H7 (cell line): ENCODE measurements around the gene IRAG1. TPM values are rescaled to one million over a fixed set of nuclear protein-coding genes. Genes with fewer than 3 reads are reported as not detected.

ENCODE experiments used
- DNase-seq: peaks from one replicate; pipeline ENCODE4 v3.0.0; 2012
- H3K27me3 ChIP-seq: 2 replicates; pipeline ENCODE4 v1.6.0; 2011; ENCODE audit warnings: mild to moderate bottlenecking, low read length; ENCODE audit not compliant: control insufficient read depth, insufficient read depth
- H3K36me3 ChIP-seq: replicated peaks from 2 replicates; pipeline ENCODE4 v1.5.1; 2011; ENCODE audit warnings: low read length; ENCODE audit not compliant: control insufficient read depth, insufficient read depth
- H3K4me3 ChIP-seq: 2 replicates; pipeline ENCODE4 v1.5.1; 2011; ENCODE audit warnings: low read depth, mild to moderate bottlenecking, control low read depth, low read length, moderate library complexity; ENCODE audit not compliant: insufficient read depth
- total RNA-seq: library from RNA; depleted of rRNA; stranded (reverse); fragments of >200 nt; shearing (Covaris generic); gene quantifications from 2 replicates; pipeline ENCODE4 v1.2.3, GENCODE V29; 2014

IRAG1 gene
- total RNA-seq, 1 experiment from 2014 or later: 3.0 TPM

DNA sequence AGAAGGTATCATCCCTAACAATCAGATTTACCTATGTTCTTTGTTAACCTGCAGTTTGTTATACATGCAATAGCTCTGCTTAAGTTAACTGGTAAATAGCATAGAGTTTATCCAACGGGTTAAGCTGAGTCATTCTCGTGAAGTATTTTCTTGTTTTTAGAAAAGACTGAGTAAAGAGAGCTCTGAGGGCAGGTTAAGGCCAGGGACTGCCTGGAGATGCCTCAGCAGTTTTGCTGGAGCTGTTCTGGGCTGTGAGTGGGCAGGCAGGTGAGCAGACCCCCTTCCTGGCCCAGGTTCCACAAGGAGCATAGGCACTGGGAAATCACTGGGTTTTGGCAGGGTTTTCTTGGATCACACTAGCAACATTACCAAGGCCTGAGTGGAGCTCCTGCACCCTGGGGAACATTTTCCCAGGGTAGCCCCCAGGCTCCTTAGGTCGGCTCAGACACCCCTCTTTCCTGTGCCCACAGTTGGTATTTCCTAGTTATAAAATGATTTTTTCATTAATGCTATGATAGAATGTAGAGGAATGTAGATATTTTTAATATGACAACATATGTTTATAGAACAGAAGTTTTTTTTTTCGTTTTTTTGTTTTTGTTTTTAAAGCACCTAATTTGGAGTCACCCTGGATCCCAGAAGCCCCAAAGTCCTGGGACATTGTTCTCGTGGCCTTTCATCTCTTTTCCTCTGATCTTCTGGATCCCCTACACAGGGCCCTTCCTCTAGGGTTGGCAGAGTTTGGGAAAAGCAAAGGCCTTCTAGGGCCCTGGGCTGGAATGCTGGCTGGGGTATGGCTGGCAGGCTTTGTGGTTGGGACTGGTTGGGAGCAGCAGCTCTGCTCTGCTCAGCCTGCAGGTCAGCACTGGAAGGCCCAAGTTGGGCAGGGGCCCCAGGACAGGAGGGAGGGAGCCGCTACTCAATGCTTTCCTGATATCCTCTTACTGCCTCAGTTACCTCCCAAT is 26.7 kb downstream of the IRAG1 start:
- no peaks in the 10 kb centered on the region for H3K27me3 ChIP-seq
- DNase-seq: no peak
- no peak overlapping the region for H3K4me3 ChIP-seq
- H3K36me3 ChIP-seq: no peaks in the 10 kb centered on the region

DNA sequence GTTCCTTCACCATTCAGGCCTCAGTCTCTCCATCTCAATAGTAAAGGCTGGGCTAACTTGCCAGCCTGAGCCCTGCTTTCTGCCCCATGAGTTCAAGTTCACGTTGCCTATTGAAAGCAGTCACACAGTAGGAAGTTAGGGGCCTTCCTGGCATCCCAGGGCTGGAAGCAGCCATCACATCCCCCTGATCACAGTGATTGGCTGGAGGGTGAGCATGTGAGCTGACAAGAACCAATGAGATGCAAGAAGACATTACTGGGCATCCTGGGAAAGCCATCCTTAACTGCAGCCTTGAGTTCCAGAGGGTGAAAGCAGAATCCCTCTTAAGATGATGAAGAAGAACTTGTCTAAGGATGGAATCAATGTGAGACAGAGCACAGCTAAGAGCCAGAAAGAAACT is 29.1 kb downstream of the IRAG1 start:
- H3K4me3 ChIP-seq: no peak overlapping the region
- no peak for DNase-seq
- no peaks in the 10 kb centered on the region for H3K27me3 ChIP-seq
- no peaks in the 10 kb centered on the region for H3K36me3 ChIP-seq

DNA sequence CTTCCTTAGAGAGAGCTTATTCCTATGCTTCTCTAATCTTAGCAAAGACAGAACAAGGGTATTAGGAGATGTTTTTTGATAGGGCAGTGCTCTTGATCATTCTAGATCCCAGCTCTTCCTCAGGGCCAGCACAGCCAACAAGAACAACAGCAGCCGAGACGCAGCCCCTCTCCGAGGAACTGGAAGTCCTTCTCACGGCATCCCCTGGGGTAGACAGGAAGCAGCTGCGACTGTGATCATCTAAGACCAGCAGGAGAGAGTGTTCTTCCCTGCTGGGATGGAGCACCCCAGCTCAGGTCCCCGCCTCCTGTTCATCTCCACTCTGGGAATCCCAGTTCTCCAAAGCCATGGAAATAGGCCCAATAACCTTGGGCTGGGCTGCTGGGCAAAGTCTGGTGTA is 29.6 kb downstream of the IRAG1 start:
- Histone ChIP-seq H3K4me3 (no peak overlapping the region), H3K36me3 (no peaks in the 10 kb centered on the region)
- no peak for DNase-seq

GRCh38 chr11:10663365-10663764 is 30.2 kb downstream of the IRAG1 start:
- Histone ChIP-seq H3K36me3 (no peaks in the 10 kb centered on the region), H3K27me3 (no peaks in the 10 kb centered on the region), H3K4me3 (no peak overlapping the region)
- DNase-seq: no peak

More for the DNA sequence above, 29.6 kb downstream of the IRAG1 start:
- no peaks in the 10 kb centered on the region for H3K27me3 ChIP-seq

DNA sequence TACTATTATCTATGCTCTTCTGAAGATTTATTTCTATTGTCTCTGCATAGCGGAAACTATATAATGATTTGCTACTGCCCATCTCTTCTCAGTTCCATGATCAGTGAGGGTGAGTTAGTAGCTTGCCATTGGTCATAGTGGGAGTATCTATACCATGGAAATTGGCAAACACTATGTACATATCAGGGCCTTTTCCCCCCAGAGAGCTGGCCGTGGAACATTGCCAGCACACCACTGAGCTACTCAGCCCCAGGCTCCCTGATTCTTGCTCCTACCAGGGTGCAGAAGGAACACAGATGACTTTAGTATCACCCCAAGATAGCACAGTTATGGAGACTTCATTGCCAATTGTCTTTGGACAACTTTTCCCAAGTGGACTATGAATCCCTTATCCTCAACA is 33.2 kb downstream of the IRAG1 start:
- no peak for DNase-seq
- H3K27me3 ChIP-seq: no peaks in the 10 kb centered on the region
- no peak overlapping the region for H3K4me3 ChIP-seq
- H3K36me3 ChIP-seq: no peaks in the 10 kb centered on the region

GRCh38 chr11:10659339-10660216 is 34.0 kb downstream of the IRAG1 start:
- Histone ChIP-seq H3K4me3 (no peak overlapping the region), H3K36me3 (no peaks in the 10 kb centered on the region), H3K27me3 (no peaks in the 10 kb centered on the region)
- DNase-seq: no peak

GRCh38 chr11:10658621-10659338 is 34.8 kb downstream of the IRAG1 start:
- no peak overlapping the region for H3K4me3 ChIP-seq
- H3K36me3 ChIP-seq: no peaks in the 10 kb centered on the region
- H3K27me3 ChIP-seq: no peaks in the 10 kb centered on the region
- no peak for DNase-seq

DNA sequence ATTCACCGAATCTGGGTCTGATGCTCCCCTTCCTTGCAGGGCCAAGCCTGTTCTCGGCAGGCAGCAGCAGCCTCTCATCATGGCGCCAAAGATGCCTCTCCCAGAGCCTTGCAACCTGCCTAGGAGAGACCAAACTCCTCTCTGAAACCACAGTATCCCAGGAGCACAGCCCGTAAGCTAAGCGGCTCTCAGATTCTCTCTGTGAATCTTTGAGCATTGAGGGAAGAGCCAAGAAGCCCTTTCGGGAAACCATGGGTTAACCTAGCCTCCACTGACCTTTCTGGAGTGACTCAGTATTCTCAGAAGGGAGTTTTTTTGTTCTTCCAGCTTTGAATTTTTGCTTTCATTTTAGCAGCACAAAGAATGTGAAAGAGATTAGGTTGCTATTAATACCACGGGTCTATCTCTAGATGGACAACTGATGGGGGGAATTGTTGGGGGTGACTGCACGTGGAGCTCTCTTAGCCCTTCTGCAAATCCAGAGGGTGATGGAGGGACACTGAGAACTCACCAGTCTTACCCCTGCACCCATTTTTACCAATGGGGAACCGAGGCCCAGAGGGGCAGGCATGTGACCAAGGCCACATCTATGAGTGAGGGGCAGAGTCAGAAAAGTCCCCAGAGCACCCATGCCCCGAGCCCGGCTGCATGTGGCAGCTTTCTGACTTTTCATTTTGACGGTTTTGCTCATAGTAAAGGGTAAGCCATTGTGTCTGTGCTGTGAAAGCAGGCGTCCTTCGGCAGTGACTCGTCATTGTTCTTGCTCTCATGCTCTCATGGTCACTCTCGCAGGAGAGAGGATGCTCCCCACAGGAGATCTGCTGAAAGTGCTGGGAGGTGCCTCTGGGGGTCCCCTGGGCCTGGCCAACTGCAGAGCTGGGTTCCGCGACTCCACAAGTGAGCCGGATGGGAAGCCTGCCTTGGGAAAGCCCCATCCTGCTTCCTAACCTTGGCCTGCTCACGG is 36.0 kb downstream of the IRAG1 start:
- Histone ChIP-seq H3K4me3 (no peak overlapping the region), H3K27me3 (no peaks in the 10 kb centered on the region), H3K36me3 (no peaks in the 10 kb centered on the region)
- DNase-seq: no peak

GRCh38 chr11:10655943-10656576 is 37.5 kb downstream of the IRAG1 start:
- no peak for DNase-seq
- Histone ChIP-seq H3K27me3 (no peaks in the 10 kb centered on the region), H3K36me3 (no peaks in the 10 kb centered on the region), H3K4me3 (no peak overlapping the region)

- no peak for DNase-seq
- H3K27me3 ChIP-seq: no peaks in the 10 kb centered on the region
- H3K4me3 ChIP-seq: no peak overlapping the region
- H3K36me3 ChIP-seq: no peaks in the 10 kb centered on the region
Observed at GRCh38 chr11:10655227-10655626, 38.3 kb downstream of the IRAG1 start.

- DNase-seq: no peak
- no peaks in the 10 kb centered on the region for H3K36me3 ChIP-seq
- H3K27me3 ChIP-seq: no peaks in the 10 kb centered on the region
- H3K4me3 ChIP-seq: no peak overlapping the region
Observed at GRCh38 chr11:10654811-10655150, 38.8 kb downstream of the IRAG1 start.

GRCh38 chr11:10653946-10654810 is 39.4 kb downstream of the IRAG1 start:
- Histone ChIP-seq H3K27me3 (no peaks in the 10 kb centered on the region), H3K36me3 (no peaks in the 10 kb centered on the region), H3K4me3 (no peak overlapping the region)
- peak; percentile 82 for DNase-seq
